GM19438 (cell line): ENCODE results near the gene SMCO3.
A peak's percentile ranks its signal among the peaks of the same experiment; 100 is the strongest.

ENCODE experiments used
- ATAC-seq: cut with Tn5 transposase; IDR thresholded peaks from one replicate; pipeline ENCODE4 v1.9.1; 2021; ENCODE audit warnings: low read depth; ENCODE audit not compliant: unreplicated experiment

The SMCO3 gene

DNA sequence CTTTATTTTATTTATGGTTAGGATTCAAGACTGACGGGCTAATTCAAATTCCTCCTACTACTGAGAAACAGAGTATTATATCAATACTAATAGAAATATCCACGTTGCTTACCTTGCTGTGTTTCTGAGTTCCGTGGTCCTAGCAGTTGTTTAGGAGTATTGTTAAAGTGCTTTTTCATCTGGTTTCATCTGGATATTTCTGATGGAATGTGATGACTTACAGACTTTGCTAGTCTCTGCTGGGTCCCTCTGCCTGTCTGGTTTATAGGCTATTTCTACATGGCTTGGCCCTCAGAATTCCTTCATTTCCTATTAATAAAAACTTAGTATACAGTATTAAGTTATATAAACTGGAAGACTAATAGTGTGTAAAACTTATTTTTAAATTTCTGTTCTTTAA is at the start of gene SMCO3:
Gene SMCO3, minus strand, starts transcription at position 169 of the 400 bp plus-strand sequence. CDS start 7,502 bp downstream, outside the sequence.
- no peak for ATAC-seq

DNA sequence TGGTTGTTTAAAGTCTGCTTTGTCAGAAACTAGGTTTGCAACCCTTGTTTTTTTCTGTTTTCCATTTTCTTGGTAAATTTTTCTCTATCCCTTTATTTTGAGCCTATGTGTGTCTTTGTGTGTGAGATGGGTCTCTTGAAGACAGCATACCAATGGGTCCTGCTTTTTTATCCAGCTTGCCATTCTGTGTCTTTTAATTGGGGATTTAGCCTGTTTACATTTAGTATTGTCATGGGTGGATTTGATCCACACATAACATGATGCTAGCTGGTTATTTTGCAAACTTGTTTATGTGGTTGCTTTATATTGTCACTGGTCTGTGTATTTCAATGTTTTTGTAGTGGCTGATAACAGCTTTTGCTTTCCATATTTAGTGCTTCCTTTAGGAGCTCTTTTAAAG is 46.5 kb upstream of the SMCO3 start:
- no peak for ATAC-seq

- ATAC-seq = no peak
Observed at GRCh38 chr12:14858513-14858912, 44.5 kb upstream of the SMCO3 start.

DNA sequence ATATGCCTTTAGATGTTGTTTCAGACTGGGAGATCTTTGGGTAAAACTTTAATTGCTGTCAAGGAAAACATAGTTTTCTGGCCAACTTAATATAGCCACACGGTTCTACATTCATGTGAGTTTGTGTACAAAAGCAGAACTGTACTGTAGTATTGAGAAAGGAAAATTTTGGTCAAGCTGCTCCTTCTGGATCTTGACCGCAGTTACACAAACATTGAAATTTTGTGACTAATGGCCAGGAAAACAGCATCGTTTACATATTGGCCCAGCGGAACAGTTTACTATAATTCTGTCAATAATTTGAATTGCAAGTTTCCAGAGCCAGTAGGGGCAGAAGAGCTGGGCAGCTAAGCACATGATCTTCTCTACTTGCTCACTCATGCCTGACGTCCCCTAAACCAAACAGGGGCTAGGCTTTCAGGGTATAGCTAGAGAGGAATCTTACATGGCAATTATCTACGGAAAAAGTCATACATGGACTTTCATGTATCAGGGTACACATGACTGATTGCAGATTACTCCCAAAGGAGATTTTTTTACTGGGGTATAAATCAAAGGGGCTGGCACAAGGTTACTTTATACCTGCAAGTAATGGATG is 40.7 kb upstream of the SMCO3 start:
- ATAC-seq = no peak

GRCh38 chr12:14853961-14854360 is 40.0 kb upstream of the SMCO3 start:
- no peak for ATAC-seq

DNA sequence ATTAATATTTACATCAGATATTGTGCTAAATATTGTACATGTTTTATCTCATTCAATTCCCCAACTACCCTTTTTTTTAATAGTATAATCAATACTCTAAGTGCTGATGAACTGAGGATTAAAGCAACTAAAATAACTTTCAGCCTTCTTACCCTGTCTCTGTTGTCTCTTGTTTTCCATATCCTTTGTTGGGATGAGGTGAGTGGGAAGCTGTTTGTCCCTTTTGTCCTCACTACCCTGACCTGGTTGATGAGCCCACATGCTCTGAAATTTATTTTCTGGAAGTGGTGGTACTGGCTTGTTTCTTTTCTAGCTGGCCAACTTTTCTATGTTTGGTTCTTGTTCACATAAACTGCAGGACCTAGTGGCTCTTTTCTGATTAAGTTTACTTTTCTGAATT is 38.9 kb upstream of the SMCO3 start:
- ATAC-seq = no peak

- ATAC-seq = peak; percentile 61
Observed at GRCh38 chr12:14850929-14851663, 37.1 kb upstream of the SMCO3 start.

GRCh38 chr12:14849661-14850060 is 35.7 kb upstream of the SMCO3 start:
- no peak for ATAC-seq

DNA sequence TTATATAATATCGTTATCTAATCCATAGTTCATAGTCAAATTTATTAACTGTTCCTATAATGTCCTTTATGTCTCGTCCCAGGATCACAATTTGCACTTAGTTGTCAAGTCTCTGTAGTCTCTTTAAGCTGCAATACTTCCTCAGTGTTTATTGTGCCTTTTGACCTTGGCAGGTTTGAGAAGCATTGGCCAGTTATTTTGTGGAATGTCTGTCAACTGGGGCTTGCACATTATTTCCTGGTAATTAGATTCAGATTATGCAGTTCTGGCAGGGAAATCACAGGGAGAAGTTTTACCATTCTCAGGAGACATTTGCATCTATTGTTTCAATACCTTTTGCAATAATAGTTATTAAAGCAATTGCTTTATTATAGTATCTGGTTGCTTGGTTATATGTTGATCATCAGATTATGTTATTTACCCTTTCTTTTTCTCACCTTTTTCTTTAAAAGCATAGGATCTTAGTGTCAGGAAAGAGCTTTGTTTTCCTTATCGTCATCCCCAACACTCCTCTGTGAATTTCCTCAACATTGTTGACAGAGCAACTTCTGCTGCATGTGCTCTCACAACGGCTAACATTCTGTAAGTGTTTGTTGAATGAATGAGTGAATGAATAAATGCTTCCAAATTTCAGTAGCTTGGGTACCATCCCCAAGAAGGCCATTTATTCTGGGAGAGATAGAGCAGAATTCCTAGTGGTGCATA is 33.0 kb upstream of the SMCO3 start:
- ATAC-seq = no peak

- no peak for ATAC-seq
Observed at GRCh38 chr12:14846042-14846587, 32.1 kb upstream of the SMCO3 start.

DNA sequence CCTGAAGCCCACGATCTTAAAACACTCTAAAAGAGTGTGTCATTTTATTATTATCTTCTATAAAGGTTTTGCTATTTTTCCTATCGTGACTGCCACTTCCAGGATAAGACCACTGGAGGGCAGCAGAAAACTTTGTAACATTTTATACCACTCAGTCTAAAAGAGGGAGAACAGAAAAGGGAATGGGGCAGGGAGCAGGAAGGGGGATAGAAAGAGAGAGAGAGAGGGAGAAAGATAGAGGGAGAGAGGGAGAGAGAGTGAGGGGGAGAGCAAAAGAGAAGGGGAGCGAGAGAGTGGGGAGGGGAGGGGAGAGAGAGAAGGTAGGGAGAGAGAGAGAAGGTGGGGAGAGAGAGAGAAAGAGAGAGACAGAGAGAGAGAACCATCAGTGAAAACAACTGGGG is 31.4 kb upstream of the SMCO3 start:
- ATAC-seq = no peak

DNA sequence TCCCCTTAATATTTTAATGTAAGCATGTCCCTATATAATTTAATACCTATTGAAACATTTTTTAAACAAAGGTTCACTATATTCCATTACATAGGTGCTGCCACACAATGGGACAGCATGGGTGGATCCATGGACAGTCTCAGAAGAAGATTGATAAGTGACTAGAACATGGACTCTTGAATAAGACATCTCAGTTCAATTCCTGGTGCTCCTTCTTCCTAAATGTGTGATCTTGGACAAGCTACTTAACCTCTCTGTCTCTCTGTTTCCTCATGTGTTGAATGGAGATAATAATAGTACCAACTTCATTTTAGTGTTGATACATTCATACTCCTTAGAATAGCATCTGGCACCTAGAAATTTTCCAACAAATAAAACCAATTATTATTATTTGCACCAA is 30.4 kb upstream of the SMCO3 start:
- no peak for ATAC-seq

DNA sequence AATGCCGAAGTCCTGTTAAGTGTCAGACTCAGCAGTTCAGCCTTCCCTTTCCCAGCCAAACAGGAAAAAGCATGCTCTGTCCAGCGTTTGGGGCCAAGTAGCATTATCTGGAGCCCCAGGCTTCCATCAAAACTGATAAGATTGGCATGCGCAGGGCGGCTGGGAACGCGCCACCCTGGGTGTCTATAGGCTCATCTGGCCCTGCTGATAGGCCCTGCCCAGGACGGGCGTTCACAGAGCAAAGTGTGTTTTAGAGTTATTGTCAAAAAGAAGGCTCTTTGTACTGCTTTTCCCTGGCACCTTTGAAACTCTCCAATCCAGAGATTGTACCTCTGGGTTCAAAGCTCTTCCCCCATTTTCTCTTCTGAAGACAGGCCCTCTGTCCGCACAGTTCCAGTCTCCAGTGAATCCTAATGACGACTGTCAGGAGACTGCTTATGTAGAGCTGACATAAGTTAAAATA is 29.5 kb upstream of the SMCO3 start, which contains the start of gene ART4:
Gene ART4, minus strand, starts transcription at position 102 of the 463 bp plus-strand sequence. CDS start 413 bp downstream, outside the sequence.
- ATAC-seq = no peak

DNA sequence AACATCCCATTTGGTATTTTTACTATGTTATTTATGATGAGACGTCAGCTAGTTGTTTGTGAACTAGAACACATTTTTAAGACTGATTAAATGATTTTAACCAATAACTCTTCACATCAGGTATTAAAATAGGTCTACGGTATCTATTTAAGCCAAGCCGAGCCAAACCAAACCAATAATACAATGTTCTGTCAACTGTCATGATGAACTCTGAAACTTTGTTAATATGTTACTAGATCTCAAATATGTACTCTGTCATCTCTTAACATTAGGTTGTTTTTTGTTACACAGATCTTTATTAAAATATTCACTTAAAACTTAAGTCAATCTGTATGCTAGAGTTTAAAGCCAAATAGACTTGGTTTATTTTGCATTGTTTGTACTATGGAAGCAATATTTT is 28.3 kb upstream of the SMCO3 start:
- ATAC-seq = no peak

GRCh38 chr12:14841761-14842160 is 27.8 kb upstream of the SMCO3 start:
- no peak for ATAC-seq

GRCh38 chr12:14840616-14841015 is 26.6 kb upstream of the SMCO3 start:
- no peak for ATAC-seq

DNA sequence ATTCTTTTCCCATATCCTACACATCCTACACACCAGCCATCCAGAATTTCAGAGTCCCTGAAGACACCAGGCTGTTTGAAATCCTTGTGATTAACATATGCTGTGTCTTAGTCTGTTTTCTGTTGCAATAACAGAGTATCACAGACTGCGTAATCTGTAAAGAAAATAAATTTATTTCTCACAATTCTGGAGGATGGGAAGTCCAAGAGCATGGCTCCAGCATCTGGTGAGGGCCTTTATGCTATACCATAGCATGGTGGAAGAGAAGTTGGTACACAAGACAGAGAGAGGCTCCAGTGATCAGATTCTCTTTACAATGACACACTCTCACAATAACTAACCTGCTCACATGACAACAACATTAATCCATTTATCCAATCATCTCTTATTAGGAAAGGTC is 25.3 kb upstream of the SMCO3 start:
- ATAC-seq = no peak

GRCh38 chr12:14836336-14837210 is 22.6 kb upstream of the SMCO3 start:
- no peak for ATAC-seq

- ATAC-seq = no peak
Observed at GRCh38 chr12:14834509-14834908, 20.5 kb upstream of the SMCO3 start.

GRCh38 chr12:14833952-14834351 is 20.0 kb upstream of the SMCO3 start:
- no peak for ATAC-seq
